ENCODE measurements around the gene ABCC9.

ABCC9 gene

DNA sequence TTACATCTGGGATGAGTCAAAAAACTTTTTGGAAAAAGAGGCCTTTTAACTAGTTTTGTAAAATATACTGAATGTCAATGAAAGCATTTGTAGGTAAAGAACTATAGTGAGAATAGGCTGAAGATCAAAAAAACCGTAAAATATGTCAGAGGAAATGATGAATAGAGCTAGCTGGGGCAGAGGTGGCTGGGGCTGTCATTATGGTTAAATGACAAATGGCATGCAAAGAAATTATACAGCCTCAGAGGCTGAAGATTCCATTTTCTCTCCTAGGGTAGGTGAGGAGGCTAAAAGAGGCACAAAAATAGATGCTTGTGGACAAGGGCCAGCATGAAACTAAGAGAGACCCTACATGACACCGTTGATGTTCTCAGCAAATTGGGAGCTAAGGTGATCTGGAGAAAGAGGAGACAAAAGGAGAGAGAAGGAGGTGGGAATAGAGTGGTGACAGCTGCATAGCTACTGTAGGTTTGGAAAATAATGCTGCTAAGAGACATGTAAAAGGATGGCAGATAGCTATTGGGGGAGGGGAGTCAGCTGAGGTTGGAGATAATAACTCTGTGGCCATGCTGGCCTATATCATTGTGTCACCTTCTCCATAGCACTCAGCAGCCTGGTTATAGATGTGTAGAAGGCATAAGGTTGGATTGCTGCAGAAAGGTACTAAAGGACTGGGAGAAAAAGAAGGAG, 63.8 kb downstream of the ABCC9 start:
- H3K36me3 ChIP-seq: no peaks in the 10 kb centered on the region
- no peak overlapping the region for H3K4me3 ChIP-seq (ENCODE audit: low read depth, low read length)
- H3K9me3 ChIP-seq (ENCODE audit: severe bottlenecking): peaks cover 4% of the 10 kb centered on the region
- no peak for TF ChIP-seq CTCF (IDR thresholded peaks at IDR 0.05; ENCODE audit: low read depth, low read length)
- H3K27ac ChIP-seq: no peak overlapping the region
- H3K27me3 ChIP-seq (ENCODE audit: insufficient read depth, low read depth, severe bottlenecking): no peaks in the 10 kb centered on the region
- no peak for DNase-seq

DNA sequence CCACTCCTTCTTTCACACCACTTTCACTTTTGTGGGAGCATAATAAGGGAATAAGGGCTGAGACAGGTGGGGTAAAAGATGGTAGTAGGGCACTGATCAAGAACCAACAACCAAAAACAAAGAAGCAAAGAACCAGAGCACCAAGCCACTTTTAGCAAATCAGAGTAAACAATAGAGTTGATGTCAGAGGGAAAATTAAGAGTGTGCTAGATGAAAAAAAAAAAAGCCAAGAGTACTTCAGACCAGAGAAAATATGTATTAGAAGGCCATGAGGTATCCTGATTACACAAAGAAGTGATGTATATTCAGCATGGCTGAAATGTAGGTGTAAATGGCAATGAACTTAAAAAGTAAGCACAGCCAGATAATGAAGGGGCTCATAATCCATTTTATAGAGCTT, 75.4 kb downstream of the ABCC9 start:
- Histone ChIP-seq H3K27me3 (ENCODE audit: insufficient read depth, low read depth, severe bottlenecking) (no peaks in the 10 kb centered on the region), H3K36me3 (no peaks in the 10 kb centered on the region), H3K4me3 (ENCODE audit: low read depth, low read length) (no peak overlapping the region), H3K9me3 (ENCODE audit: severe bottlenecking) (no peaks in the 10 kb centered on the region), H3K27ac (no peak overlapping the region)
- no peak for TF ChIP-seq CTCF (IDR thresholded peaks at IDR 0.05; ENCODE audit: low read depth, low read length)
- DNase-seq: no peak

DNA sequence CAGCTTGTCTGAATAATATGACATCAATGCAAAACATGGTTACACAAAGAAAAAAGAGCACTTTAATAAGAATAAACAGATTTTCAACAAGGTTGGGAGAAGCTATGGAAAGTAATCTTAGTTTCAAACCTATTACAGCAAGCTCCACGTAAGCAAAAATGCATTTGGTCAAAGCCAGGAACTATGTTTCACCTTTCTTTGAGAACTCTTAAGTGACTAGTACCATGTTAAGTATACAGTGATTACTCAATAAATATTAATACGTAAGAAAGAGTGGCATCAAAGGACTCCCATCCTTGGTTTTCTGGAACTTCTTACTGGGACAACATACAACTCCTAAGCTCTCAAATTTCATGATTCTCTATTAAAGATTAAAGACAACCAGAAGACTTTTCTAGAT, 80.7 kb downstream of the ABCC9 start:
- H3K27me3 ChIP-seq (ENCODE audit: insufficient read depth, low read depth, severe bottlenecking): no peaks in the 10 kb centered on the region
- H3K36me3 ChIP-seq: no peaks in the 10 kb centered on the region
- H3K27ac ChIP-seq: no peak overlapping the region
- DNase-seq: no peak
- no peaks in the 10 kb centered on the region for H3K9me3 ChIP-seq (ENCODE audit: severe bottlenecking)
- no peak for TF ChIP-seq CTCF (IDR thresholded peaks at IDR 0.05; ENCODE audit: low read depth, low read length)
- no peak overlapping the region for H3K4me3 ChIP-seq (ENCODE audit: low read depth, low read length)

GRCh38 chr12:21860128-21860527, 81.1 kb downstream of the ABCC9 start:
- no peak for TF ChIP-seq CTCF (IDR thresholded peaks at IDR 0.05; ENCODE audit: low read depth, low read length)
- Histone ChIP-seq H3K36me3 (no peaks in the 10 kb centered on the region), H3K9me3 (ENCODE audit: severe bottlenecking) (no peaks in the 10 kb centered on the region), H3K27ac (no peak overlapping the region), H3K4me3 (ENCODE audit: low read depth, low read length) (no peak overlapping the region), H3K27me3 (ENCODE audit: insufficient read depth, low read depth, severe bottlenecking) (no peaks in the 10 kb centered on the region)
- no peak for DNase-seq

GRCh38 chr12:21852251-21852650, 89.0 kb downstream of the ABCC9 start:
- TF ChIP-seq CTCF (IDR thresholded peaks at IDR 0.05; ENCODE audit: low read depth, low read length): no peak
- Histone ChIP-seq H3K4me3 (ENCODE audit: low read depth, low read length) (no peak overlapping the region), H3K27me3 (ENCODE audit: insufficient read depth, low read depth, severe bottlenecking) (no peaks in the 10 kb centered on the region), H3K9me3 (ENCODE audit: severe bottlenecking) (no peaks in the 10 kb centered on the region), H3K27ac (no peak overlapping the region), H3K36me3 (no peaks in the 10 kb centered on the region)
- no peak for DNase-seq

DNA sequence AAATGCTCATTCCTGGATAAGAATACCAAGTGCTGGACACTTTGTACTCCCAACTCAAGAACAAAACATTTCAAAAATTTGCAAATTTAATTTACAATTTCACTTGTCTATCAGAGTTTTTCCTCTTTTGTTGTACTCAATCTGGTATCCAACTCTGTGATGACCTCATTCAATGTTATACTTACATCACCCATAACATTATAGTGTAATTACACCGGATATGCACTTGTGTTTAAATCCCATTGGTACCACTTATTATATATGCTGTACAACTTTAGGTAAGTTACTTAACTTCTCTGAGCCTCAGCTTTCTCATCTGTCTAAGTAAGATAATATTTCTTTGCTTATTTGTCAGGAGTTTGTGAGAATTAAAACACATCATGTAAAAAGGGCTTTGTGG, 90.1 kb downstream of the ABCC9 start:
- no peak overlapping the region for H3K4me3 ChIP-seq (ENCODE audit: low read depth, low read length)
- TF ChIP-seq CTCF (IDR thresholded peaks at IDR 0.05; ENCODE audit: low read depth, low read length): no peak
- H3K9me3 ChIP-seq (ENCODE audit: severe bottlenecking): no peaks in the 10 kb centered on the region
- H3K27ac ChIP-seq: no peak overlapping the region
- H3K36me3 ChIP-seq: no peaks in the 10 kb centered on the region
- no peaks in the 10 kb centered on the region for H3K27me3 ChIP-seq (ENCODE audit: insufficient read depth, low read depth, severe bottlenecking)
- no peak for DNase-seq
